Measurements from ENCODE around the gene RPS21.

The RPS21 gene

GRCh38 chr20:62405981-62406513 is 19.1 kb downstream of the RPS21 start:
- Histone ChIP-seq H3K27ac (ENCODE audit: insufficient read depth in 1 of 2, low read depth in 1 of 2, low read length in 2 of 2, poor library complexity in 1 of 2, severe bottlenecking in 2 of 2) (peak overlapping the region in 1 of 2 experiments; percentile 58), H3K4me3 (ENCODE audit: control insufficient read depth in 1 of 7, extremely low read depth in 1 of 7, insufficient read depth in 4 of 7, low read depth in 2 of 7, low read length in 6 of 7) (peak overlapping the region in 6 of 7 experiments; percentile 46 to 81 (median 70)), H3K27me3 (replicated peaks in 2 of 5; ENCODE audit: control insufficient read depth in 4 of 5, insufficient read depth in 5 of 5, low read length in 4 of 5) (no peaks in the 10 kb centered on the region), H3K36me3 (ENCODE audit: control insufficient read depth in 4 of 4, insufficient read depth in 4 of 4, low read length in 3 of 4) (peaks cover 0 to 5% (median 2%) of the 10 kb centered on the region in 4 experiments), H3K9me3 (ENCODE audit: control extremely low read depth in 1 of 5, control insufficient read depth in 4 of 5, insufficient read depth in 2 of 5, low read depth in 1 of 5, low read length in 4 of 5) (no peaks in the 10 kb centered on the region), H3K4me1 (ENCODE audit: control extremely low read depth in 1 of 4, control insufficient read depth in 4 of 4, insufficient read depth in 4 of 4, low read length in 3 of 4) (peaks cover 0 to 35% (median 34%) of the 10 kb centered on the region in 4 experiments)
- no peak for DNase-seq
- WGBS (ENCODE audit: insufficient coverage), result 86% methylated on average over 8 of the region's 10 CpGs
- ChIA-PET CTCF (interaction anchor here (1.5 to 1.7 kb wide), 2 partner anchors 13 to 41 kb away, joined by 4 read pairs; no protein-coding TSS in a partner anchor), POLR2A (no interaction called here)

DNA sequence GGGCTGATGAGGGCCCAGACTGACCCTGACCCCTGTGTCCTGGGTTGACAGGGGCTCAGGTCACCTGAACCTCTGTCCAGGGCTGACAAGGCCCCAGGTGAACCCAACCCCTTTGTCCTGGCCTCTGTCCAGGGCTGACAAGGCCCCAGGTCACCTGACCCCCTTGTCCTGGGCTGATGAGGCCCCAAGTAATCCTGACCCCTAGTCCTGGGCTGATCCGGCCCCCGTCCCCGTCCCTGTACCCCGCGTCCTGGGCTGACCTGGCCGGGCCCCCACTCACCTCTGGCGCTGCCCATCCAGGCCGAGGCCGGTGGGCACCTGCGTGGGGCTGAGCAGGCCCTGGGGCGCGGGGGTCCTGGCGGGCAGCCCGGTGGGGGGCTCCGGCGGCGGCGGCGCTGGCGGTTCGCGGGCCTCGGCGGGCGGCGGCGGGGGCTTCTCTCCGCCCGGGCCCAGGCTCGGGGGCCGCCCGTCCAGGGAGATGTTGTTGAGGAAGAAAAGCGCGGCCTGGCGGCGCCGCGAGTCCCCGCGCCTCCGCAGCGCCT is 19.8 kb downstream of the RPS21 start:
- H3K4me3 ChIP-seq (ENCODE audit: control insufficient read depth in 1 of 7, extremely low read depth in 1 of 7, insufficient read depth in 4 of 7, low read depth in 2 of 7, low read length in 6 of 7), result peak overlapping the region; percentile 30 to 81 (median 70)
- H3K27ac ChIP-seq (ENCODE audit: insufficient read depth in 1 of 2, low read depth in 1 of 2, low read length in 2 of 2, poor library complexity in 1 of 2, severe bottlenecking in 2 of 2), result peak overlapping the region in 1 of 2 experiments; percentile 58
- no peak for DNase-seq
- WGBS (ENCODE audit: insufficient coverage), result under 1% methylated on average over 18 of the region's 42 CpGs
- no peaks in the 10 kb centered on the region for H3K9me3 ChIP-seq (ENCODE audit: control extremely low read depth in 1 of 5, control insufficient read depth in 4 of 5, insufficient read depth in 2 of 5, low read depth in 1 of 5, low read length in 4 of 5)
- POLR2A ChIA-PET, result interaction anchor here (0.6 kb wide), 1 partner anchor 1933 kb away, joined by 3 read pairs; no protein-coding TSS in a partner anchor
- H3K36me3 ChIP-seq (ENCODE audit: control insufficient read depth in 4 of 4, insufficient read depth in 4 of 4, low read length in 3 of 4), result peaks cover 0 to 5% (median 2%) of the 10 kb centered on the region in 4 experiments
- H3K27me3 ChIP-seq (replicated peaks in 2 of 5; ENCODE audit: control insufficient read depth in 4 of 5, insufficient read depth in 5 of 5, low read length in 4 of 5), result no peaks in the 10 kb centered on the region
- H3K4me1 ChIP-seq (ENCODE audit: control extremely low read depth in 1 of 4, control insufficient read depth in 4 of 4, insufficient read depth in 4 of 4, low read length in 3 of 4), result peaks cover 0 to 35% (median 34%) of the 10 kb centered on the region in 4 experiments
- CTCF ChIA-PET, result no interaction called here

DNA sequence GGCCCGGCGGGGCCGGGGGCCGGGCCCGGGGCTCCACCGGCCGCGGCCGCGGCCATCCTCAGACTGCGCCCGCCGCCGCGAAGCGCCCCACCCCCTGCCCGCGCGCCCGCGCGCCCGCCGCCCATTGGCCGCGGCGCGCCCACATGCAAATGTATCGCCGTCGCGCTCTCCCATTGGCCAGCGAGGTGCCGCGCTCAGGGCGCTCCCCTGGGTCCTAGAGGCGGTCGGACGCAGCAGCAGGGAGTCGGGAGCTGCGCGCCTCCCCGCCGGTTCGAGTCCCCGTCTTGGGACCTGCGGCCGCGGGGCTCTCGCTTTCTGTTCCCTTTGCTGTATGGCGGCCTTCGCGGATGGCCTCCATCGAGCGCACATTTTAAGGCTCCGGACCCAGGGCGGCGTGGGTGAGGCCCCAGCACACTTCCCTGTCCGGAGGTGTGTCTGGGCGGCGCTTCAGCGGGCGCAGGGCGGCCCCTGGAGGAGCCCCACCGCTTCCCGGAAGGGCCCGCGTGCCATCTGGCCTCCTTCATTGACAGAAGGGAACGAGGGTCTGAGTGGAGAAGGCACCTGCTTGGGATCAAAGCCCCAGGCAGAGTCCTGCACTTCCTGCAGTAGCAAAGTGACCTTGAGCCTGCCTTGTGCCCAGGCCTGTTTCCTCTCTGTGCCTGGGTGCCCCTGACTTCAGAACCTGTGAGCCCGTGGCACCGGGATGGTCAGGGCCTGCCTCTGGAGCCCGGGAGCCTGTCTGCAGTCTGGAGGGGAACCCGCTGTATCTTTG is 20.5 kb downstream of the RPS21 start, which contains the start of gene CABLES2:
TSS of gene CABLES2 (minus strand) at position 65 of the 772 bp plus-strand sequence. CDS start at position 56, 9 bp downstream.
- POLR2A ChIA-PET, result interaction anchor here (0.6 kb wide), 1 partner anchor 1934 kb away, joined by 3 read pairs; no protein-coding TSS in a partner anchor
- WGBS (ENCODE audit: insufficient coverage), result 6% methylated on average over 56 of the region's 73 CpGs
- peak within 1 kb of the TSS; percentile 30 to 81 (median 70) for H3K4me3 ChIP-seq (ENCODE audit: control insufficient read depth in 1 of 7, extremely low read depth in 1 of 7, insufficient read depth in 4 of 7, low read depth in 2 of 7, low read length in 6 of 7)
- H3K36me3 ChIP-seq (ENCODE audit: control insufficient read depth in 4 of 4, insufficient read depth in 4 of 4, low read length in 3 of 4), result peaks cover 0 to 5% (median under 1%) of the 10 kb centered on the region in 4 experiments
- no peaks in the 10 kb centered on the region for H3K9me3 ChIP-seq (ENCODE audit: control extremely low read depth in 1 of 5, control insufficient read depth in 4 of 5, insufficient read depth in 2 of 5, low read depth in 1 of 5, low read length in 4 of 5)
- CTCF ChIA-PET, result no interaction called here
- DNase-seq, result peak; percentile 90 to 95 (median 94)
- no peaks in the 10 kb centered on the region for H3K27me3 ChIP-seq (replicated peaks in 2 of 5; ENCODE audit: control insufficient read depth in 4 of 5, insufficient read depth in 5 of 5, low read length in 4 of 5)
- peak within 1 kb of the TSS in 1 of 2 experiments; percentile 58 for H3K27ac ChIP-seq (ENCODE audit: insufficient read depth in 1 of 2, low read depth in 1 of 2, low read length in 2 of 2, poor library complexity in 1 of 2, severe bottlenecking in 2 of 2)
- H3K4me1 ChIP-seq (ENCODE audit: control extremely low read depth in 1 of 4, control insufficient read depth in 4 of 4, insufficient read depth in 4 of 4, low read length in 3 of 4), result peaks cover 0 to 35% (median 34%) of the 10 kb centered on the region in 4 experiments

GRCh38 chr20:62408055-62408454 is 21.2 kb downstream of the RPS21 start:
- DNase-seq, result no peak
- Histone ChIP-seq H3K36me3 (ENCODE audit: control insufficient read depth in 4 of 4, insufficient read depth in 4 of 4, low read length in 3 of 4) (peaks cover 0 to 3% (median 0%) of the 10 kb centered on the region in 4 experiments), H3K4me3 (ENCODE audit: control insufficient read depth in 1 of 7, extremely low read depth in 1 of 7, insufficient read depth in 4 of 7, low read depth in 2 of 7, low read length in 6 of 7) (peak overlapping the region in 1 of 7 experiments; percentile 59), H3K9me3 (ENCODE audit: control extremely low read depth in 1 of 5, control insufficient read depth in 4 of 5, insufficient read depth in 2 of 5, low read depth in 1 of 5, low read length in 4 of 5) (no peaks in the 10 kb centered on the region), H3K27ac (ENCODE audit: insufficient read depth in 1 of 2, low read depth in 1 of 2, low read length in 2 of 2, poor library complexity in 1 of 2, severe bottlenecking in 2 of 2) (no peak overlapping the region), H3K4me1 (ENCODE audit: control extremely low read depth in 1 of 4, control insufficient read depth in 4 of 4, insufficient read depth in 4 of 4, low read length in 3 of 4) (peaks cover 0 to 35% (median 34%) of the 10 kb centered on the region in 4 experiments), H3K27me3 (replicated peaks in 2 of 5; ENCODE audit: control insufficient read depth in 4 of 5, insufficient read depth in 5 of 5, low read length in 4 of 5) (no peaks in the 10 kb centered on the region)
- WGBS (ENCODE audit: insufficient coverage), result 91% methylated on average over 14 of the region's 15 CpGs
- ChIA-PET POLR2A (no interaction called here), CTCF (no interaction called here)

DNA sequence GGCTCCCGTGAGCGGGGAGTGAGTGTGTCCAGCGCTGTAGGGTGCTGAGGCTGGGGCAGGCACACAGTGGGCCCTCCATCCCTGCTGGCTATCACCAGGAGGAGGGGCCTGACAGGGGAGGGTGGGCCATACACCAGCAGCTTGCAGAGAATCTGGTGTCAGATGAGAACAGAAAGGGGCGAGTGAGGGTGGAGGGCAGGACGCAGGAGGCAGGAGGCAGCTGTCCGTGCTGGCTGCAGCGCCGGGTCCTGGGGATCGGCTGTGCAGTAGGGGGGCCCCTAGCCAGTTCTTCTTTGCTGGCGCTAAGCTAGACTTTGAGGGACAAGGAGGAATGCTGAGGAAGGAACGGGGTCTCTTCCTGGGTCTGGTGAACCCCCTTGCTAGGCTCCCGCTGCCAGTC is 21.7 kb downstream of the RPS21 start:
- Histone ChIP-seq H3K4me3 (ENCODE audit: control insufficient read depth in 1 of 7, extremely low read depth in 1 of 7, insufficient read depth in 4 of 7, low read depth in 2 of 7, low read length in 6 of 7) (no peak overlapping the region), H3K4me1 (ENCODE audit: control extremely low read depth in 1 of 4, control insufficient read depth in 4 of 4, insufficient read depth in 4 of 4, low read length in 3 of 4) (peaks cover 0 to 35% (median 34%) of the 10 kb centered on the region in 4 experiments), H3K27me3 (replicated peaks in 2 of 5; ENCODE audit: control insufficient read depth in 4 of 5, insufficient read depth in 5 of 5, low read length in 4 of 5) (no peaks in the 10 kb centered on the region), H3K36me3 (ENCODE audit: control insufficient read depth in 4 of 4, insufficient read depth in 4 of 4, low read length in 3 of 4) (no peaks in the 10 kb centered on the region), H3K9me3 (ENCODE audit: control extremely low read depth in 1 of 5, control insufficient read depth in 4 of 5, insufficient read depth in 2 of 5, low read depth in 1 of 5, low read length in 4 of 5) (no peaks in the 10 kb centered on the region), H3K27ac (ENCODE audit: insufficient read depth in 1 of 2, low read depth in 1 of 2, low read length in 2 of 2, poor library complexity in 1 of 2, severe bottlenecking in 2 of 2) (no peak overlapping the region)
- ChIA-PET POLR2A (no interaction called here), CTCF (interaction anchor here (2.0 kb wide), 1 partner anchor 208 kb away, joined by 7 read pairs; no protein-coding TSS in a partner anchor)
- 97% methylated on average over 10 of the region's 12 CpGs for WGBS (ENCODE audit: insufficient coverage)
- DNase-seq, result no peak

GRCh38 chr20:62409086-62409853 is 22.4 kb downstream of the RPS21 start:
- DNase-seq, result no peak
- Histone ChIP-seq H3K9me3 (ENCODE audit: control extremely low read depth in 1 of 5, control insufficient read depth in 4 of 5, insufficient read depth in 2 of 5, low read depth in 1 of 5, low read length in 4 of 5) (no peaks in the 10 kb centered on the region), H3K4me1 (ENCODE audit: control extremely low read depth in 1 of 4, control insufficient read depth in 4 of 4, insufficient read depth in 4 of 4, low read length in 3 of 4) (peaks cover 0 to 35% (median 34%) of the 10 kb centered on the region in 4 experiments), H3K36me3 (ENCODE audit: control insufficient read depth in 4 of 4, insufficient read depth in 4 of 4, low read length in 3 of 4) (no peaks in the 10 kb centered on the region), H3K4me3 (ENCODE audit: control insufficient read depth in 1 of 7, extremely low read depth in 1 of 7, insufficient read depth in 4 of 7, low read depth in 2 of 7, low read length in 6 of 7) (peak overlapping the region in 1 of 7 experiments; percentile 19), H3K27me3 (replicated peaks in 2 of 5; ENCODE audit: control insufficient read depth in 4 of 5, insufficient read depth in 5 of 5, low read length in 4 of 5) (no peaks in the 10 kb centered on the region), H3K27ac (ENCODE audit: insufficient read depth in 1 of 2, low read depth in 1 of 2, low read length in 2 of 2, poor library complexity in 1 of 2, severe bottlenecking in 2 of 2) (no peak overlapping the region)
- ChIA-PET CTCF (interaction anchor here (0.6 to 2.0 kb wide), 14 partner anchors 9 to 207 kb away, joined by 3 to 7 read pairs (median 4); partner anchors contain the start of gene RPS21), POLR2A (no interaction called here)
- 97% methylated on average over 12 of the region's 12 CpGs for WGBS (ENCODE audit: insufficient coverage)

Measured in common myeloid progenitor, CD34-positive (primary cell).